ENCODE measurements around the gene C1orf159.
"Not testable (repeated sequence)": the region's sequence is repeated elsewhere in the genome, so short reads cannot be mapped to it uniquely, and the experiment has no call there.

The C1orf159 gene

GRCh38 chr1:1081311-1082238, 34.3 kb downstream of the C1orf159 start:
- no peak for DNase-seq (ENCODE audit: low read depth)

GRCh38 chr1:1080951-1081310, 35.0 kb downstream of the C1orf159 start:
- no peak for DNase-seq (ENCODE audit: low read depth)

- DNase-seq (ENCODE audit: low read depth): no peak
These were observed 35.6 kb downstream of the C1orf159 start for GRCh38 chr1:1080122-1080757.

GRCh38 chr1:1079408-1080121, 36.3 kb downstream of the C1orf159 start:
- DNase-seq (ENCODE audit: low read depth): no peak

- DNase-seq (ENCODE audit: low read depth): not testable (repeated sequence)
These were observed 38.5 kb downstream of the C1orf159 start for GRCh38 chr1:1077396-1077795.

GRCh38 chr1:1075148-1075935, 40.5 kb downstream of the C1orf159 start:
- no peak for DNase-seq (ENCODE audit: low read depth)

- DNase-seq (ENCODE audit: low read depth): no peak
These were observed 41.2 kb downstream of the C1orf159 start for GRCh38 chr1:1074631-1075147.

GRCh38 chr1:1073743-1074587, 41.9 kb downstream of the C1orf159 start, which contains the start of gene RNF223:
Gene RNF223 (minus strand): TSS chr1:1074306. CDS start chr1:1072566, 1,740 bp downstream.
- DNase-seq (ENCODE audit: low read depth): no peak

GRCh38 chr1:1072849-1073742, 42.8 kb downstream of the C1orf159 start:
- no peak for DNase-seq (ENCODE audit: low read depth)

- DNase-seq (ENCODE audit: low read depth): no peak
These were observed 43.5 kb downstream of the C1orf159 start for GRCh38 chr1:1072299-1072848.

GRCh38 chr1:1071486-1072298, 44.2 kb downstream of the C1orf159 start:
- no peak for DNase-seq (ENCODE audit: low read depth)

GRCh38 chr1:1069711-1070676, 45.9 kb downstream of the C1orf159 start:
- no peak for DNase-seq (ENCODE audit: low read depth)

GRCh38 chr1:1069056-1069710, 46.7 kb downstream of the C1orf159 start:
- no peak for DNase-seq (ENCODE audit: low read depth)

GRCh38 chr1:1068517-1069055, 47.3 kb downstream of the C1orf159 start:
- no peak for DNase-seq (ENCODE audit: low read depth)

- no peak for DNase-seq (ENCODE audit: low read depth)
These were observed 47.9 kb downstream of the C1orf159 start for GRCh38 chr1:1067860-1068516.

Data from stromal cell of bone marrow (primary cell).